ENCODE results near the gene SPATA17.

GRCh38 chr1:217721692-217722091 is 90.5 kb downstream of the SPATA17 start:
- no peak for TF ChIP-seq ZNF626 (tag by site-specific recombination; IDR thresholded peaks at IDR 0.05)
- TF ChIP-seq CTCF (tag by site-specific recombination; IDR thresholded peaks at IDR 0.05): no peak
- no peak for TF ChIP-seq ZNF580 (tag by site-specific recombination; IDR thresholded peaks at IDR 0.05)
- TF ChIP-seq ZFP37 (tag by site-specific recombination; IDR thresholded peaks at IDR 0.05): no peak
- no peak for TF ChIP-seq ZBTB8A (tag by site-specific recombination; IDR thresholded peaks at IDR 0.05)
- TF ChIP-seq ZNF362 (tag by site-specific recombination; IDR thresholded peaks at IDR 0.05): no peak
- TF ChIP-seq ZNF629 (tag by site-specific recombination; IDR thresholded peaks at IDR 0.05): no peak
- no peak for TF ChIP-seq HOXC10 (CRISPR knock-in tag; IDR thresholded peaks at IDR 0.05)
- no peak for TF ChIP-seq ZXDB (tag by site-specific recombination; IDR thresholded peaks at IDR 0.05)
- no peak for TF ChIP-seq ZNF510 (tag by site-specific recombination; IDR thresholded peaks at IDR 0.05; ENCODE audit: insufficient replicate concordance)
- no peak for TF ChIP-seq ZNF596 (tag by site-specific recombination; IDR thresholded peaks at IDR 0.05)

Measured in HEK293 (cell line).